CD8-positive, alpha-beta memory T cell (primary cell): ENCODE data around the gene GPR55. TPM values are rescaled to one million over a fixed set of nuclear protein-coding genes. Genes with fewer than 3 reads are reported as not detected.

ENCODE experiments used
- CTCF ChIA-PET: fragments of 350-600 bp; sonication (Branson Sonifier 250); formaldehyde crosslinking; loops from one replicate; lab custom pipeline; 2021; ENCODE audit warnings: antibody characterized with exemption; lab: Charles Lee
- POLR2A ChIA-PET: fragments of 350-600 bp; sonication (Branson Sonifier 250); formaldehyde crosslinking; loops from one replicate; lab custom pipeline; 2021; ENCODE audit warnings: antibody characterized with exemption; lab: Charles Lee
- DNase-seq, 5 donors: peaks; one replicate each; pipeline versions ENCODE4 v3.0.0 to v3.0.0-alpha.2; 2020 to 2022; ENCODE audit warnings: mixed read lengths in 1 of 5
- H3K27ac ChIP-seq: one replicate; pipeline ENCODE4 v1.7.0; 2013; ENCODE audit warnings: low read depth, mild to moderate bottlenecking, low read length, moderate library complexity
- H3K27me3 ChIP-seq: 2 replicates; pipeline ENCODE4 v1.7.0; 2013; ENCODE audit warnings: low read length, mild to moderate bottlenecking; ENCODE audit not compliant: insufficient read depth, poor library complexity, severe bottlenecking
- H3K36me3 ChIP-seq: 2 replicates; pipeline ENCODE4 v1.7.0; 2013; ENCODE audit warnings: mild to moderate bottlenecking, low read length, moderate library complexity; ENCODE audit not compliant: insufficient read depth
- H3K4me1 ChIP-seq: 2 replicates; pipeline ENCODE4 v1.7.0; 2013; ENCODE audit warnings: mild to moderate bottlenecking, low read length, moderate library complexity; ENCODE audit not compliant: insufficient read depth
- H3K4me3 ChIP-seq: 2 replicates; pipeline ENCODE4 v1.7.0; 2013; ENCODE audit warnings: mild to moderate bottlenecking, low read length
- H3K9me3 ChIP-seq: 2 replicates; pipeline ENCODE4 v1.7.0; 2013; ENCODE audit warnings: mild to moderate bottlenecking, low read length
- H3K27ac Mint-ChIP-seq, 8 donors: one replicate each; pipeline ENCODE4 v1.8.0; 2020 to 2021; ENCODE audit warnings: mixed read lengths in 8 of 8, mild to moderate bottlenecking in 6 of 8, inconsistent platforms in 3 of 8, moderate library complexity in 3 of 8
- H3K27me3 Mint-ChIP-seq, 2 donors: one replicate each; pipeline ENCODE4 v1.8.0; 2020 to 2021; ENCODE audit warnings: mixed read lengths in 2 of 2, mild to moderate bottlenecking in 1 of 2, moderate library complexity in 1 of 2
- H3K36me3 Mint-ChIP-seq, 3 donors: one replicate each; pipeline ENCODE4 v1.8.0; 2020 to 2021; ENCODE audit warnings: mixed read lengths in 3 of 3, inconsistent platforms in 1 of 3, mild to moderate bottlenecking in 1 of 3
- H3K4me1 Mint-ChIP-seq, 3 donors: one replicate each; pipeline ENCODE4 v1.8.0; 2020 to 2021; ENCODE audit warnings: mixed read lengths in 3 of 3, inconsistent platforms in 1 of 3, mild to moderate bottlenecking in 1 of 3
- H3K4me3 Mint-ChIP-seq, 7 donors: one replicate each; pipeline ENCODE4 v1.8.0; 2020 to 2021; ENCODE audit warnings: mixed read lengths in 7 of 7, mild to moderate bottlenecking in 6 of 7, moderate library complexity in 4 of 7, inconsistent platforms in 2 of 7
- H3K9me3 Mint-ChIP-seq, 5 donors: one replicate each; pipeline ENCODE4 v1.8.0; 2020 to 2022; ENCODE audit warnings: mixed read lengths in 5 of 5, mild to moderate bottlenecking in 3 of 5, moderate library complexity in 2 of 5, inconsistent platforms in 1 of 5
- polyA plus RNA-seq: library from polyadenylated mRNA; unstranded; fragments of 300-500 nt; fragmentation: Illumina TruSeq; gene quantifications from one replicate; pipeline ENCODE4 v1.2.3, GENCODE V29; 2021
- total RNA-seq, 2 experiments: library from RNA; stranded (reverse); gene quantifications; one replicate each; pipeline ENCODE4 v1.2.3, GENCODE V29; 2021

GPR55 gene
- total and polyA plus RNA-seq, 3 experiments from 2014 or later, result 3.5 to 11.6 (median 11.1) TPM

DNA sequence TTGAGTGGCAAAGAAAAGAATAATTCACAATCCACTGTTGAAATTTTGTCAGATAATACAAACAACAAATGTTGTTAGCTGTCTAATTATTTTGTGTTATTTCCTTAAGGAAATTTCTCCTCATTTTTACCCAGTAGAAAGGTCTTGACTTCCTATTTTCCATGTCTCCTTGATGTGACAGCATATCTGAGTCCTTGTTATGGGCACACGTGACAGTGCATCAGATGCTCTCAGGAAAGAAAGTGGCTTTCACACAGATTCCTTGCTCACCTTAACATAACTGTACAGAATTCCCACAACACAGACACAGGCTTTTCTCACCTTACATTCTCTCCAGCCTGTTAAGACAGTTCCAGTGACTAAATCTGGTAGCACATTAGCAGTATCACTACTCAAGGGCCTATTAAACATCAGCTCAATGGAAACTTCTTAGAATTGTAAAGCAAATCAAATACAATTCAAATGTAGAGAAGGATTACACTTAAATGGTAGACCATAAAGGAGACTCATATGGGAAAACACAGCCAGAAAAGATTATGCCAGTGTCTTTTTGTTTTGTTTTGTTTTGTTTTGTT, 30.2 kb upstream of the GPR55 start:
- Mint-ChIP-seq H3K27me3 (peaks cover 20 to 49% of the 10 kb centered on the region in 2 donors), H3K27ac (no peak overlapping the region), H3K4me3 (no peak overlapping the region), H3K4me1 (peaks cover 17 to 25% (median 25%) of the 10 kb centered on the region in 3 donors), H3K36me3 (no peaks in the 10 kb centered on the region), H3K9me3 (no peaks in the 10 kb centered on the region)
- CTCF ChIA-PET, result interaction anchor here (0.9 to 1.5 kb wide), 2 partner anchors 31 to 32 kb away, joined by 3 to 4 read pairs; no protein-coding TSS in a partner anchor
- H3K36me3 ChIP-seq, result no peaks in the 10 kb centered on the region
- H3K27ac ChIP-seq, result no peak overlapping the region
- peaks cover 11% of the 10 kb centered on the region for H3K4me1 ChIP-seq
- no peaks in the 10 kb centered on the region for H3K9me3 ChIP-seq
- POLR2A ChIA-PET, result no interaction called here
- no peak overlapping the region for H3K4me3 ChIP-seq
- DNase-seq, result no peak
- peaks cover 30% of the 10 kb centered on the region for H3K27me3 ChIP-seq

DNA sequence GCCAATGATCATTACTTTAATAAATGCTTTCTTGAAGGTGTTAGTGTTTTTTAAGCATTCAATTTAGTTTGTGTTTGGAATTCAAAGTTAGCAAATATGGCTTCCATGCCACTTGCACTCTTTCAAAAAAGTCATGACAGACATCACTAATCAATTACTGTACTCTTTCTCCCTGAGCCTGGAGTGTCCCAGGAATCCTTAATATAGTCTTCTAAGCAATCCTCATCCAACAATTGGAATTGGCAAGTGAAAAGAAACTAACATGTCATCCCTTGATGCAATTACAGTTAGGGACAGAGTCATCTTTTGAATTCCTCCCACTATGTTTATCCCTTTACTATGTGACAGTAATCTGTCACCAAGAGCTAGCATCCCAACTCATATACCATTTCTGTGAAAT, 29.7 kb upstream of the GPR55 start:
- Mint-ChIP-seq H3K9me3 (no peaks in the 10 kb centered on the region), H3K36me3 (no peaks in the 10 kb centered on the region), H3K27ac (no peak overlapping the region), H3K4me3 (no peak overlapping the region), H3K4me1 (peaks cover 21 to 30% (median 30%) of the 10 kb centered on the region in 3 donors), H3K27me3 (peaks cover 20 to 45% of the 10 kb centered on the region in 2 donors)
- H3K36me3 ChIP-seq, result no peaks in the 10 kb centered on the region
- no peaks in the 10 kb centered on the region for H3K9me3 ChIP-seq
- CTCF ChIA-PET, result interaction anchor here (1.5 kb wide), 1 partner anchor 33 kb away, joined by 4 read pairs; no protein-coding TSS in a partner anchor
- H3K4me3 ChIP-seq, result no peak overlapping the region
- DNase-seq, result no peak
- POLR2A ChIA-PET, result no interaction called here
- H3K27me3 ChIP-seq, result peaks cover 30% of the 10 kb centered on the region
- H3K27ac ChIP-seq, result no peak overlapping the region
- peaks cover 14% of the 10 kb centered on the region for H3K4me1 ChIP-seq

DNA sequence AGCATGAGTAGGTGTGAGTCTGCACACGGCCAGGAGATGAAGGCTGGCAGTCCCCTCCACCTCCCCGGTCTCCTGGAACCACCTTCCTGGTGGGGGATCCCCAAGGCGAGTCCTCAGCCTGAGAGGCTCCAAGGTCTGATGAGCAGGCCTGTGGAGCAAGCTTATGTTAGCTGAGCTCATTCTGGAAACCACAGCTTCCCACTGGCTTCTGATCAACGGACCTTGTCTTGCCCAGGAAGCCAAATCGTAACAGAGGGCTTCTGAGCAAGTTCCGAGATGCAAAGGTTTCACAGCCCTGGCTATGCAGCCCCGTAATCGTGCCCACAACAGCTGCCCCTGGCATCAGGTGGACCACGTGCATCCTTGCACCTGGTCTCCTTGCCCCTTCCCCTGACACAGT, 28.8 kb upstream of the GPR55 start:
- ChIA-PET POLR2A (no interaction called here), CTCF (no interaction called here)
- H3K27ac ChIP-seq, result no peak overlapping the region
- H3K36me3 ChIP-seq, result no peaks in the 10 kb centered on the region
- Mint-ChIP-seq H3K27me3 (peaks cover 14 to 44% of the 10 kb centered on the region in 2 donors), H3K9me3 (no peaks in the 10 kb centered on the region), H3K4me3 (no peak overlapping the region), H3K27ac (no peak overlapping the region), H3K36me3 (no peaks in the 10 kb centered on the region), H3K4me1 (peaks cover 21 to 36% (median 34%) of the 10 kb centered on the region in 3 donors)
- peaks cover 28% of the 10 kb centered on the region for H3K27me3 ChIP-seq
- no peak overlapping the region for H3K4me3 ChIP-seq
- peaks cover 14% of the 10 kb centered on the region for H3K4me1 ChIP-seq
- DNase-seq, result no peak
- no peaks in the 10 kb centered on the region for H3K9me3 ChIP-seq

DNA sequence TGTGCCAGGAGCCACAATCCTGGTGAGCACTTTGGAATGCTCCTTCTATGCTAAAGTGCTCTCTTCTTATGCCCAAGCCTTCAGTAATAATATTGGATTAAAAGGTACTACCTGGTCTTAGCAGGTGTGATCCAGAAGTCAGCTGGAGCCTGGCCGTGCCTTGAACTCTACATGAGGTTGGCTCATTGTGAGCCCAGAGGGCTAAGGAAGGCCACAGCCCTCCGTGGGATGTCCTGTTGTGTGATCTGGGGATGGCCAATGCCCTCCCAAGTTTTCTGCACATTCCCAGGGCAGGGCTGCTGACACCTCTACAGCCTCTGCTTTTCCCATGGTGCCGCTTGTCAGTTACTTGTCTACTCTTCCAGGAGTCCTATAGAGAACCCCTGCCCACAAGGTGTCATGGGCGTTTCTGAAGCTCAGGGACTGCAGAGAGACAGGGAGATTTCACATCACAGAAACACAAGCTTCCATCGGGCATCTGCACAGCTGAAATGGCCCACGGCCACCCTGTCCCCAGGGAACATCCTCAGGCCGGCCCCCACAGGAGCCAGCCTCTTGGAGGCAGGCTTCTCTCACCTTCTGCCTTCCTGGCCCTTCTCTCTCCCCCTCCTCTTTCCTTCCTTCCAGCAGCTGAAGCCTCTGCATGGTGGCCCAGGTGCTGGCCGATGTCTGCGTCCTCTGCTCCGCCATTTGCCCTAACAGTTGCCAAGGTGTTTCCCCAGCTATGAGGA, 27.3 kb upstream of the GPR55 start:
- Mint-ChIP-seq H3K27ac (peak overlapping the region in 1 of 8 donors; percentile 47), H3K9me3 (no peaks in the 10 kb centered on the region), H3K27me3 (peaks cover 12 to 30% of the 10 kb centered on the region in 2 donors), H3K4me3 (no peak overlapping the region), H3K36me3 (no peaks in the 10 kb centered on the region), H3K4me1 (peaks cover 17 to 40% (median 28%) of the 10 kb centered on the region in 3 donors)
- peaks cover 18% of the 10 kb centered on the region for H3K27me3 ChIP-seq
- no peaks in the 10 kb centered on the region for H3K9me3 ChIP-seq
- H3K4me3 ChIP-seq, result no peak overlapping the region
- POLR2A ChIA-PET, result no interaction called here
- H3K4me1 ChIP-seq, result peaks cover 10% of the 10 kb centered on the region
- DNase-seq, result no peak
- CTCF ChIA-PET, result interaction anchor here (0.8 to 1.2 kb wide), 3 partner anchors 28 to 111 kb away, joined by 3 to 4 read pairs (median 3); no protein-coding TSS in a partner anchor
- no peaks in the 10 kb centered on the region for H3K36me3 ChIP-seq
- no peak overlapping the region for H3K27ac ChIP-seq

DNA sequence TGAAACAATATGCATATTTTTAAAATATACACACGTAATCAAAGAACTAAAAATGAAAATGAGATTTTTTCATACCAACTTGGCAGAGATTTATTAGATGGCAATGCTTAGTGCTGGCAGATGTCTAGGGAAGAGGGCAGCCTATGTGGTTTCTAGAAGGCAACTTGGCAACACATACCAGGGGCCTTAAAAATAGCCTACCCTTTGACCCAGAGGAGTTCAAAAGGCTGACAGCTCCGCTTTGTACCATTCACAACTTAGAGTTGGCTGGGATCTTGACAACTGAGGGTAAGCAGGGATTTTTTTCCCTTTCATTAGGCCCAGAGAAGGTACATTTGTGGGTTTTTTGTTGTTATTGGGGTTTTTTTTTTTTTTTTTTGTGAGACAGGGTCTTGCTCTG, 26.4 kb upstream of the GPR55 start:
- peaks cover 4% of the 10 kb centered on the region for H3K4me1 ChIP-seq
- no peak overlapping the region for H3K27ac Mint-ChIP-seq

DNA sequence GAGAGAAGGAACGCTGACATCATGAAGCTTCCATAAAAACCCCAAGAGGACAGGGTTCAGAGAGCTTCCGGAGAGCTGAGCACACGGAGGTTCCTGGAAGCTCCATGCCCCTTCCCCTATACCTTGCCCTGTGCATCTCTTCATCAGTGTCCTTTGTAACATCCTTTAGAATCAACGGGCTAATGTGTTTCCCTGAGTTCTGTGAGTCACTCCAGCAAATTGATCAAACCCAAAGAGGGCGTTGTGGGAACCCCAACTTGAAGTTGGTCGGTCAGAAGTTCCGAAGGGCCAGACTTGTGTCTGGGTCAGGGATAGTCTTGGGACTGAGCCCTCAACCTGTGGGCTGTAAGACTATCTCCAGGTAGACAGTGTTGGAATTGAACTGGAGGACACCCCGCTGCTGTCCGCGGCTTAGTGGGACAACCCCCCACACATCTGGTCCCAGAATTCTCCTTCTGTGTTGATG, 25.9 kb upstream of the GPR55 start:
- Mint-ChIP-seq H3K27me3 (peaks cover 7 to 20% of the 10 kb centered on the region in 2 donors), H3K4me1 (peaks cover 10 to 43% (median 19%) of the 10 kb centered on the region in 3 donors), H3K36me3 (no peaks in the 10 kb centered on the region), H3K27ac (no peak overlapping the region), H3K4me3 (peak overlapping the region in 2 of 7 donors; percentile 21 to 53), H3K9me3 (no peaks in the 10 kb centered on the region)
- H3K4me3 ChIP-seq, result no peak overlapping the region
- peaks cover 15% of the 10 kb centered on the region for H3K27me3 ChIP-seq
- H3K27ac ChIP-seq, result no peak overlapping the region
- CTCF ChIA-PET, result interaction anchor here (2.1 kb wide), 1 partner anchor 27 kb away, joined by 6 read pairs; no protein-coding TSS in a partner anchor
- no peak for DNase-seq
- H3K36me3 ChIP-seq, result no peaks in the 10 kb centered on the region
- H3K9me3 ChIP-seq, result no peaks in the 10 kb centered on the region
- POLR2A ChIA-PET, result interaction anchor here (1.4 kb wide), 1 partner anchor 24 kb away, joined by 3 read pairs; no protein-coding TSS in a partner anchor
- H3K4me1 ChIP-seq, result peaks cover 4% of the 10 kb centered on the region

More for the DNA sequence above, 26.4 kb upstream of the GPR55 start:
- Mint-ChIP-seq H3K4me3 (no peak overlapping the region), H3K4me1 (peaks cover 10 to 38% (median 19%) of the 10 kb centered on the region in 3 donors), H3K36me3 (no peaks in the 10 kb centered on the region), H3K27me3 (peaks cover 7 to 20% of the 10 kb centered on the region in 2 donors), H3K9me3 (no peaks in the 10 kb centered on the region)
- ChIA-PET CTCF (interaction anchor here (0.8 to 1.2 kb wide), 2 partner anchors 27 to 36 kb away, joined by 3 to 4 read pairs; no protein-coding TSS in a partner anchor), POLR2A (interaction anchor here (1.4 kb wide), 1 partner anchor 23 kb away, joined by 3 read pairs; no protein-coding TSS in a partner anchor)
- Histone ChIP-seq H3K4me3 (no peak overlapping the region), H3K36me3 (no peaks in the 10 kb centered on the region), H3K27ac (no peak overlapping the region), H3K9me3 (no peaks in the 10 kb centered on the region), H3K27me3 (peaks cover 15% of the 10 kb centered on the region)
- DNase-seq, result no peak

DNA sequence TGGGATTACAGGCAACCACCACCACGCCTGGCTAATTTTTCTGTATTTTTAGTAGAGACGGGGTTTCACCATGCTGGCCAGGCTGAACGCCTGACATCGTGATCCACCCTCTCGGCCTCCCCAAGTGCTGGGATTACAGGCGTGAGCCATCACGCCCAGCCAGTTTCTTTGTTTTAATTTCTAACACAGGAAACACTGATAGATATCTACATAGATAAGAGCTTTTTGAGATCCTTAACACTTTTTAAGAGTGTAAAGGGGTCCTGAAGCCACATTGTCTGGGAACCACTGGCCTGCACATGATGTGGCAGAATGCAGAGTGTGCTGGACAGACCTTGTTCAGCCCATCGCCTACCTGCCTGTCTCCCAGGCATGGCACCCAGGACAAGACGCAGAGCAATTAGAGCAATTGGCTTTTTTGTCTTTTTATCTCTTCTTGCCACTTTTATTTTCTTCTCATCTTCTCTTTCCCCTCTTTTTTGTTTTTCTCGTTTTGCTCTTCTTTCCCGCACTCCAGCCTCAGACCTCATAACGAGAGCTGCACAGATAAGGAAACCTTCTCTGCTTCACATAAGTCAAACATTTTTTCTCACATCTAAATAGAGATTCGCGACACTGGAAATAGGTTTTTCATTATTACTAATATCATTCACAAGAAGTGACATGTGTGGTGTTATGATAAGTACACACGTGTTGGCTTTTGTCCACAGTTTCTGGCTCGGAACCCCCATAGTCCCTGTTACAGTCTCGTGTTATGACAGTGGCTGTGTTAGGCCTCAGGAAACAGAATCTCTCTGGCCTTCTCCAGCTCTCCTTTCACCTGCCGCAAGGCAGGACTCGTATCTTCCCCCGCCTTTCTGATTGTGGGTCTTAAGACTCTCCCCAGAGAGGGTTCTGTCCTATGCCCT, 25.2 kb upstream of the GPR55 start:
- no peak for DNase-seq
- Mint-ChIP-seq H3K4me1 (peaks cover 10 to 44% (median 19%) of the 10 kb centered on the region in 3 donors), H3K36me3 (no peaks in the 10 kb centered on the region)

More for the DNA sequence above, 25.2 kb upstream of the GPR55 start:
- H3K27ac Mint-ChIP-seq, result peak overlapping the region in 2 of 8 donors; percentile 19 to 40
- no peak overlapping the region for H3K27ac ChIP-seq
- ChIA-PET POLR2A (interaction anchor here (1.4 kb wide), 1 partner anchor 25 kb away, joined by 3 read pairs; no protein-coding TSS in a partner anchor), CTCF (interaction anchor here (1.5 to 2.1 kb wide), 2 partner anchors 26 to 37 kb away, joined by 4 to 6 read pairs; no protein-coding TSS in a partner anchor)
- peak overlapping the region in 2 of 7 donors; percentile 5 to 53 for H3K4me3 Mint-ChIP-seq
- H3K9me3 Mint-ChIP-seq, result no peaks in the 10 kb centered on the region
- H3K27me3 ChIP-seq, result peaks cover 15% of the 10 kb centered on the region
- peaks cover 7 to 17% of the 10 kb centered on the region in 2 donors for H3K27me3 Mint-ChIP-seq
- H3K36me3 ChIP-seq, result no peaks in the 10 kb centered on the region
- H3K4me1 ChIP-seq, result peaks cover 4% of the 10 kb centered on the region
- no peaks in the 10 kb centered on the region for H3K9me3 ChIP-seq
- no peak overlapping the region for H3K4me3 ChIP-seq
